SK-N-SH treated with all-trans-retinoic acid at 6 μM for 48 hours (cell line): ENCODE measurements around the gene PVALB.

ENCODE experiments used
- TOX ChIP-seq: fragments of 250-450 bp; sonication (Bioruptor Pico); IDR thresholded peaks from 2 replicates; pipeline ENCODE4 v1.8.0; 2021; ENCODE audit warnings: mild to moderate bottlenecking, moderate library complexity, borderline replicate concordance
- ZFP3 ChIP-seq: fragments of 250-450 bp; sonication (Bioruptor Pico); IDR thresholded peaks from 2 replicates; pipeline ENCODE4 v1.5.0; 2020; ENCODE audit warnings: mild to moderate bottlenecking, moderate library complexity
- TF ChIP-seq, protein P1 (sequence below): fragments of 250-450 bp; sonication (Bioruptor Pico); IDR thresholded peaks from 2 replicates; pipeline ENCODE4 v1.8.0; 2020; ENCODE audit warnings: mild to moderate bottlenecking, moderate library complexity, borderline replicate concordance

DNA sequence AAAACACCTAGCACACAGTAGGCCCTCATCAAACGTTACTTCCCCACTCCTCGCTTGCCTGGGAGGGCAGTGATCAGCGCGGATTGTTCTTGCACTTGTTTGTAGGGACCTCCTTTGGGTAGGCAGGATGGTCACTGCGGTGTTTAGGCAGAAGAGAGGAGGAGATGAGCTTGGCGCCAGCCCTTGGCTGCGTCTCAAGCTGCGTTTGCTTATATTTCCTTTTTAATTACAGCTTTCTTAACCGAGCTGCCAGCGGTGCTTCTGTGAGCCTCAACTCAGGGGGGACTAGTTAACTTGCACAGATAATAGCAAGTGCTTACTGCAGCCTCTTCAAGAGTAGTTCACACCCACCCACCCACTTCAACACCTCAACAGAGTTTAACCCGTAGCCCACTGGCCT, 56.0 kb downstream of the PVALB start:
- TF ChIP-seq, protein P1, sequence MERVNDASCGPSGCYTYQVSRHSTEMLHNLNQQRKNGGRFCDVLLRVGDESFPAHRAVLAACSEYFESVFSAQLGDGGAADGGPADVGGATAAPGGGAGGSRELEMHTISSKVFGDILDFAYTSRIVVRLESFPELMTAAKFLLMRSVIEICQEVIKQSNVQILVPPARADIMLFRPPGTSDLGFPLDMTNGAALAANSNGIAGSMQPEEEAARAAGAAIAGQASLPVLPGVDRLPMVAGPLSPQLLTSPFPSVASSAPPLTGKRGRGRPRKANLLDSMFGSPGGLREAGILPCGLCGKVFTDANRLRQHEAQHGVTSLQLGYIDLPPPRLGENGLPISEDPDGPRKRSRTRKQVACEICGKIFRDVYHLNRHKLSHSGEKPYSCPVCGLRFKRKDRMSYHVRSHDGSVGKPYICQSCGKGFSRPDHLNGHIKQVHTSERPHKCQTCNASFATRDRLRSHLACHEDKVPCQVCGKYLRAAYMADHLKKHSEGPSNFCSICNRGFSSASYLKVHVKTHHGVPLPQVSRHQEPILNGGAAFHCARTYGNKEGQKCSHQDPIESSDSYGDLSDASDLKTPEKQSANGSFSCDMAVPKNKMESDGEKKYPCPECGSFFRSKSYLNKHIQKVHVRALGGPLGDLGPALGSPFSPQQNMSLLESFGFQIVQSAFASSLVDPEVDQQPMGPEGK (CRISPR knock-in tag) = no peak
- TF ChIP-seq TOX (CRISPR knock-in tag) = no peak
- TF ChIP-seq ZFP3 (CRISPR knock-in tag) = no peak
